ENCODE results near the gene TBC1D20.

The TBC1D20 gene

DNA sequence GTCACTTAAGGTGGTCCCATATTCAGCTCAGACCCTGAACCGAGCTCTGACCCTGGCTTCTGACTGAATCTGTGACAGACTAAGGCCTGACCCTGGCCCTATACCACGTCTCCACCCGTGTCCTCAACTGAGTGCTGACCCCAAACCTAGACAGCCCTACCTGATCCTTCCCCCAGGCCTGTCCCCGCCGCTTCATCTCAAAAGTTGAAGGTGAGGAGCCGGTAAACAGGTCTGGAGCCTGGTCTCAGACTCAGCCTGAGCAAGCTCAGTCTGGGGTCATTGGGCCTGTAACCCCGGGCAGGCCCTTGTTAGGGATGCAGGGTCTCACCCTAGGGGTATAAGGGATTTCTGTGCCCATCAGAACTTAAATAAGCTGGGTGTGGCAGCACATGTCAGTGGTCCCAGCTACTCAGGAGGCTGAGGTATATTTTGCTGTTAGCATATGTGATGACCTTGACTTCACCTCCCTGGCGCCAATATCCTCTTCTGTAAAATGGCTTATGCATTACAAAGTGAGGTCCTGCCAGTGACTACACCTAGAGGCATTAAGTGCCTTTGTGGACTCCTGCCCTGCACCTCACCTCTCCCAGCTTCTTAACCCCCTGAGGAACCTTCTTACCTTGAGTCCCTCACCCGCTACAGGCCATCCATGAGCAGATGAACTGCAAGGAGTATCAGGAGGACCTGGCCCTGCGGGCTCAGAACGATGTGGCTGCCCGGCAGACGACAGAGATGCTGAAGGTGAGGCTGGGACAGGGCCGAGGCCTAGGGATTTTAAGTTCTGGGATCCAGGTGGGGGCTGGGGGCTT lies 34.3 kb downstream of the TBC1D20 start:
- DNase-seq: no peak
- in situ Hi-C loops (cut with HindIII; ENCODE audit: low pct_ligation_motif_present, low pct_unique_long_range_greater_than_20kb, low sequenced_read_pairs): no loop called here

DNA sequence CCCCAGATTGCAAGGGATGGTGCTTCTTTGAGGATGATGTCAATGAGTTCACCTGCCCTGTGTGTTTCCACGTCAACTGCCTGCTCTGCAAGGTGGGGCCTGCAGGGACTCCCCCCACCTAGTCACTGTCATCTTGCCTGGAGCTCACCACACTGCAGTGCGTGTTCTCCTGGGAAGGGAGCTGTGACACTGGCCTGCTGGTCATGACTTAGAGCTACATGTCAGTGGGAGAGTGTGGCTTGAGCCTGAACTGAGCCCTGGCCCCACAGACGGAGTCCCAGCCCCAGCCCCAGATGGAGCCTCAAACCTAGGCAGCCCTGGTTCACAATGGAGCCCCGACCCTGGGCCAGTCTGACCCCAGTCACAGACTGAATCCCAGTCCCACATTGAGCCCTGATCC lies 34.9 kb downstream of the TBC1D20 start:
- DNase-seq: no peak
- in situ Hi-C loops (cut with HindIII; ENCODE audit: low pct_ligation_motif_present, low pct_unique_long_range_greater_than_20kb, low sequenced_read_pairs): no loop called here

- no peak for DNase-seq
- in situ Hi-C loops (cut with HindIII; ENCODE audit: low pct_ligation_motif_present, low pct_unique_long_range_greater_than_20kb, low sequenced_read_pairs): no loop called here
Observed at GRCh38 chr20:426566-426965, 35.8 kb downstream of the TBC1D20 start.

DNA sequence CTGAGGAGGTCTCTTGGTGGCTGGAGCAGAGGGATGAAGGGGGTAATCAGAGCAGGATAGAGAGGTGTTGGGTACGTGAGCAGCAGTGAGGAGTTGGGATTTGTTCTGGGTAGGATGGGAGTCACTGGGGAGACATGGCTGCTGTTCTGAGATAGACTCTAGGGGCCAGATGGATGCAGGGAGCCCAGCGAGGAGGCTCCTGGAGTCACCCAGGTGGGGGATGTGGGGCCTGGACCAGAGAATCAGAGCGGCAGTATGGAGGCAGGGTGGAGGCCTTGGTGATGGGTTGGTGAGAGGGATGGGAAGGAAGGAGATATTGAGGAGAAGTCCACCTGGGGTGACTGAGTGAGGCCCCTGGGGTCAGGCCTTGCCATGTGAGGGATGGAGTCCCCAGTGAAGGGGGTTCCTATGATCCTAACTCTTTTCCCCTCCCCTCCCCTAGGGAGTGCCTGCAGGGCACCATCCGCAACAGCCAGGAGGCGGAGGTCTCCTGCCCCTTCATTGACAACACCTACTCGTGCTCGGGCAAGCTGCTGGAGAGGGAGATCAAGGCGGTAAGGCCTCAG lies 40.6 kb downstream of the TBC1D20 start:
- DNase-seq: no peak
- in situ Hi-C loops (cut with HindIII; ENCODE audit: low pct_ligation_motif_present, low pct_unique_long_range_greater_than_20kb, low sequenced_read_pairs): no loop called here

DNA sequence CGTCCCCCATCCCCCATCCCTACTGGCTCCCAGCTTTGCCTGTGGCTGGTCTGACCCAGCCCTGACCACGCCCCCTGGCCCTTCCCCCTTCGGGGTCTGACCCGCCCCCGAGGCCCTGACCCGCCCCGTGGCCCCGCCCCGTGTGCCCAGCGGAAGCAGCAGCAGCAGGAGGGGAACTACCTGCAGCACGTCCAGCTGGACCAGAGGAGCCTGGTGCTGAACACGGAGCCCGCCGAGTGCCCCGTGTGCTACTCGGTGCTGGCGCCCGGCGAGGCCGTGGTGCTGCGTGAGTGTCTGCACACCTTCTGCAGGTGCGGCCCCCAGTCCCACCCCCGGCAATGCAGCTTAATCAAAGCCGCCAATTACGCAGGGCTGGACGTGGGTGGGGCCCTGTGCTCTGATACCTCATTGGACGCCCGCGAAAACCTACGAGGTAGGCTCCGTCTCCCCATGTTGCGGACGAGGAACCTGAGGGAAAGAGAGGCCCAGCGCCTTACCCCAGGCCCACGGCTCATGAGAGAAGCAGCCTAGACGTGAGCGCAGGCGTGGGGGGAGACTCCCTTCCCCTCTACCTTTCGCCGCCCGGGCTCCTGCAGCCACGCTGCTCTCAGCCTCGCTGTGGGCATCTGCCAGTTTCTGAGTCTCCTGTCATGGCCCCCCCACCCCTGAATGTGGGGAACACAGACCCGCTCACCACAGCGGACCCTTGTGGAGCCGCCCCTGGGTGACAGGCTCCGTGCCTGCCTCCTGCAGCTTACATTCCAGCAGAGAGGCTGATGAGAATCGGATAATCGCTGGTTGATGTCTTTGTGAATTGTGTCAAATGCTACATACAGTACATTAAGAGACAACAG lies 41.4 kb downstream of the TBC1D20 start:
- no peak for DNase-seq
- in situ Hi-C loops (cut with HindIII; ENCODE audit: low pct_ligation_motif_present, low pct_unique_long_range_greater_than_20kb, low sequenced_read_pairs): no loop called here

GRCh38 chr20:420166-420620 lies 42.1 kb downstream of the TBC1D20 start:
- in situ Hi-C loops (cut with HindIII; ENCODE audit: low pct_ligation_motif_present, low pct_unique_long_range_greater_than_20kb, low sequenced_read_pairs): no loop called here
- no peak for DNase-seq

- in situ Hi-C loops (cut with HindIII; ENCODE audit: low pct_ligation_motif_present, low pct_unique_long_range_greater_than_20kb, low sequenced_read_pairs): no loop called here
- DNase-seq: no peak
Observed at GRCh38 chr20:419556-420165, 42.7 kb downstream of the TBC1D20 start.

DNA sequence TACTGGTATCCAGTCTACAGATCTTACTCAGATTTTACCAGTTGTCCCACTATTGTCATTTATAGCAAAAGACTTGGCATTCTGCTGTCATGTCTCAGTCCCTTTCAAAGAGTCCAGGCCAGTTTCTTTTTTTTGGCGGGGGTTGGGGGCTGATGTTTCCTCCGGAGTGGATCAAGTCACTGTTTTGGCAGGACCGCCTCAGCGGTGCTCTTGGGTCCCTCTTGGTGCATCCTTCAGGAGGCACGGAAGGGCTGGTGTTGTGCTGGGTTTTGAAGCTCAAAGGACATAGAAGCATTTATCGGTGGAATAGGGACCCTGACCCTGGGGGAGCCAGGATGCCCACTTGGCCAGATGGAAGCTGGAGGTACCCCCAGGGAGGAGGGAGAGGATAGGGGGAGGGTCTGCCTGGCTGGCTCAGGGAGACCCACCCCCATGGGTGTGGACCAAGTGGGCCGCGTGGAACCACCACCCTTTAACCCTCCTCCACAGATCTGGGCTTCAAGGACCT lies 43.4 kb downstream of the TBC1D20 start:
- in situ Hi-C loops (cut with HindIII; ENCODE audit: low pct_ligation_motif_present, low pct_unique_long_range_greater_than_20kb, low sequenced_read_pairs): no loop called here
- DNase-seq: no peak

GRCh38 chr20:417801-418342 lies 44.5 kb downstream of the TBC1D20 start:
- DNase-seq: no peak
- in situ Hi-C loops (cut with HindIII; ENCODE audit: low pct_ligation_motif_present, low pct_unique_long_range_greater_than_20kb, low sequenced_read_pairs): no loop called here

- in situ Hi-C loops (cut with HindIII; ENCODE audit: low pct_ligation_motif_present, low pct_unique_long_range_greater_than_20kb, low sequenced_read_pairs): no loop called here
- no peak for DNase-seq
Observed at GRCh38 chr20:416950-417800, 45.2 kb downstream of the TBC1D20 start.

GRCh38 chr20:415820-416322 lies 46.5 kb downstream of the TBC1D20 start:
- DNase-seq: no peak
- in situ Hi-C loops (cut with HindIII; ENCODE audit: low pct_ligation_motif_present, low pct_unique_long_range_greater_than_20kb, low sequenced_read_pairs): no loop called here

DNA sequence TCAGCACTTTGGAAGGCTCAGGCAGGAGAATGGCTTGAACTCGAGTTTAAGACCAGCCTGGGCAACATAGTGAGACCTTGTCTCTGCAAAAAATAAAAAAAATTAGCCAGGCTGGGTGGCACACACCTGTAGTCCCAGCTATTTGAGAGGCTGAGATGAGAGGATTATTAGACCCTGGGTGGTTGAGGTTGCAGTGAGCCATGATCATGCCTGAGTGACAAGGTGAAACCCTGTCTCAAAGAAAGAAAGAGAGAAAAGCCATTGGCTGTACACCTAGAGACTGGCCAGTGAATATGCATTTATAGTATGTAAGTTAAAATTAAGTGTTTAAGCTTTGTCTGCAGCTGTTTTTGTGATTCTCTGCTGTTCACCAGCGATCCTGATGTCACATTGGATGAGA lies 48.2 kb downstream of the TBC1D20 start:
- in situ Hi-C loops (cut with HindIII; ENCODE audit: low pct_ligation_motif_present, low pct_unique_long_range_greater_than_20kb, low sequenced_read_pairs): no loop called here
- DNase-seq: no peak

DNA sequence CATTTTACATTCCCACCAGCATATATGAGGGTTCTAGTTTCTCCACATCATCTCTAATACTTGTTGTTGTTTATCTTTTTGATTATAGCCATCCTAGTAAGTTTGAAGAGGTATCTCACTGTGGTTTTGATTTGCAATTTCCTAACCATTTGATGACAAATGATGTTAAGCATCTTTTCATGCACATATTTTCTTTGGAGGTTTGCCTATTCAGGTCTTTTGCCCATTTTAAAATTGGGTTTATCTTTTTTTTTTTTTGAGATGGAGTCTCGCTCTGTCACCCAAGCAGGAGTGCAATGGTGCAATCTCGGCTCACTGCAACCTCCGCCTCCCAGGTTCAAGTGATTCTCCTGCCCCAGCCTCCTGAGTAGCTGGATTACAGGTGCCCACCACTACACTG lies 50.3 kb downstream of the TBC1D20 start:
- in situ Hi-C loops (cut with HindIII; ENCODE audit: low pct_ligation_motif_present, low pct_unique_long_range_greater_than_20kb, low sequenced_read_pairs): no loop called here
- no peak for DNase-seq

DNA sequence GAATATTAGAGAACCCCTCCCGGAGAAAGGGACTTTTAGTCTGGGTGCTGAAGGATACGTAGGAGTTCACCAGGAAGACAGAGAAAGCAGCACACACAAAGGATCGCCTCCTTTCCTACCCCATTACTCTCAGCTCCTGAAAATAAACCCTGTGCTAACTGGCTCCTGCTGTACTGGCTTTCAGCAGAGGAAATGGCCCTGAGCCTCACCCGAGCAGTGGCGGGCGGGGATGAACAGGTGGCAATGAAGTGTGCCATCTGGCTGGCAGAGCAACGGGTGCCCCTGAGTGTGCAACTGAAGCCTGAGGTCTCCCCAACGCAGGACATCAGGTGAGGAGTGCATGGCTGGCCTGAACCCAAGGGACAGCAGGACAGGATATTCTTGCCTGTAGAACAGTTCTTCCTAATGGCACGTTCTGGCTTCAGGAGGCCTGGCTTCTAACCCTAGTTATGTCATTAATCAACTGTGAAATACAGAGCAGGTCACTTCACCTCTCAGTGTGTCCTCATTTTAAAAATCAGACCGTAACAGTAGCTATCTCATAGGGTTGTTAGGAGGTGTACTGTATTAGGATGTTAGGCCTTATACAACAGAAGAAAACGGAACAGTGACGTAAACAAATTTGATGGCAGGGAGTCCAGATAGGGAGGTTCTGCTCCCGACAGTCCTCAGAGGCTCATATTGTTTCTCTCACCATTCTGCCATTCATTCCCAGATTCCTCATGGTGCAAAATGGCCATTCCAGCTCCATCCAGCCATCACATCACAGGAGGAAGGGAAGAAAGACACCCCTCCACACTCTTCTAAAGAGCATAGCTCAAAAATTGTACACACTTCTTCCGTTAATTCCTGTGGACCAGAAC lies 52.4 kb downstream of the TBC1D20 start:
- in situ Hi-C loops (cut with HindIII; ENCODE audit: low pct_ligation_motif_present, low pct_unique_long_range_greater_than_20kb, low sequenced_read_pairs): no loop called here
- no peak for DNase-seq

DNA sequence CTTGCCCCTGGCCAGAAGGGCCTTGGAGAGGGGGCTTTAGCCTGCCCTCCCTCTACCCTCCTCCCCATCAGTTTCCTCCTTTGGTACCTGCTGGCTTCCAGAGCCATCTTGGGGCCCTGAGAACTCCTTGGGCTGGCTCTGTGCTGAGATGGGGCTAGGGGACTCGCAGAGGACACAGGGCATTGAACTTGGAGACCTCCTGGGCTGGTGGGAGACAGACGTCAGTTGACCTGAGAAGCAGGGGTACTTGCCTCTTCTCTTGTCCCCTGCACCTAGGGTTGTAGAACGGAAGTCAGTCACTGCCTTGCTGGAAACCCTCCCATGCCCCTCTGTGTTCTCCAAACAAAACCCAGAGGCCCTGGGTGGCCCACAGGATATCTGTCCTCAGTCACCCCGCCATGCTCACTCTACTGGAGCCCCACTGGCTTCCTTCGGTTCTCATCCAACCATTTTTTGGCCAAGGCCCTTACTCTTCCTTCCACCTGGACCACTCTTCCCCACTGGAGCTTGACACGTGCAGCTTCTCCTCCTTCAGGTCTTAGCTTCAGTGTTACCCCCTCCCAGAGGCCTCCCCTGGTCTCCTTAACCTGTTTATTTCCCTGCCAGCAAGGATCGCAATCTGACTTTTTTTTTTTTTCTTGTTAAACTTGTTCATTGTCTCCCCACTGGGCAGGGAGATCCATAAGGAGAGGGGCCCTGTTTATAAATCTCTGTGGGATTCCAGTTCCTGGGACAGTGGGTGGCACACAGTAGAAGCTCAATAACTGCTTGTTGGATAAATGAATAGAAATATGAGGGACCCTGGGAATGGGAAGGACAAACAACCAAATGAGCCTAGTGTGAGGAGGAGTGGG lies 53.3 kb downstream of the TBC1D20 start:
- in situ Hi-C loops (cut with HindIII; ENCODE audit: low pct_ligation_motif_present, low pct_unique_long_range_greater_than_20kb, low sequenced_read_pairs): no loop called here
- no peak for DNase-seq
